ENCODE data around the gene TAGLN.
"Not testable (repeated sequence)": the region's sequence is repeated elsewhere in the genome, so short reads cannot be mapped to it uniquely, and the experiment has no call there.

TAGLN gene

DNA sequence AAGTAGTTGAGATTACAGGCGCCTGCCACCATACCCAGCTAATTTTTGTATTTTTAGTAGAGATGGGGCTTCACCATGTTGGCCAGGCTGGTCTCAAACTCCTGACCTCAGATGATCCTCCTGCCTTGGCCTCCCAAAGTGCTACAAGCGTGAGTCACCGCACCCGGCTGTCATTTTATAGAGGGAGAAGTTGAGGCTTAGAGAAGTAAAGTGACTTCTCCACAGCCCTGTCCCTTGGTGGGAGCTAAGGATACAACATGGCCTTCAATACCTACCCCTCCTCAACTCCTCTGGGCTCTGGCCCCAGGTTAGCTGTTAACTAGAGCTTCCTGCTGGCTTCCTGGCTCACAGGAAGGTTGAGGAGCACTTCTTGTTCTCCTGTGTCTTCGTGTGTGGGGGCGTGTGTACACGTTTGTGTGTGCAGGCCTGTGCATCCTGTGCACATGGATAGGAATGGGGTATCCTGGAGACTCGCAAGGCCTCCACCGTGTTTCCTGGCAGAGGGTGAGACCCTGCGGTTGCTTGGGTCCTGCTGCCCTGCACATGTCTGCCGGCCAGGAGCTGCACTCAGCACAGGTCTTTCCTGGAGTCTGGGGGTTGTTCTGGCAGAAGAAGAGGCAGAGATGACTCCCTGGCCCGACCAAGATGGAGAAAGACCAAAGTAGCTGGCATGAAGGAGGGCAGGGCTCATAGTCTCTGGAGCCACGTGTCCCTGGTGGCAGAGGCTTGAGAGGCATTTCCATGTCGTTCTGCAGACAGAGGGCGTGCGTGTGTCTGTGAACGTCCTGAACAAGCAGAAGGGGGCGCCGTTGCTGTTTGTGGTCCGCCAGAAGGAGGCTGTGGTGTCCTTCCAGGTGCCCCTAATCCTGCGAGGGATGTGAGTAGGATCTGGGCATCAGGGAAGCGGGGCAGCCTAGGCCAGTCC lies 18.2 kb upstream of the TAGLN start:
- peak; percentile 79 for DNase-seq (ENCODE audit: low spot score)
- Histone ChIP-seq H3K27ac (peak overlapping the region in 1 of 2 donors; percentile 47), H3K4me3 (peak overlapping the region; percentile 32)
- TF ChIP-seq, protein P1, sequence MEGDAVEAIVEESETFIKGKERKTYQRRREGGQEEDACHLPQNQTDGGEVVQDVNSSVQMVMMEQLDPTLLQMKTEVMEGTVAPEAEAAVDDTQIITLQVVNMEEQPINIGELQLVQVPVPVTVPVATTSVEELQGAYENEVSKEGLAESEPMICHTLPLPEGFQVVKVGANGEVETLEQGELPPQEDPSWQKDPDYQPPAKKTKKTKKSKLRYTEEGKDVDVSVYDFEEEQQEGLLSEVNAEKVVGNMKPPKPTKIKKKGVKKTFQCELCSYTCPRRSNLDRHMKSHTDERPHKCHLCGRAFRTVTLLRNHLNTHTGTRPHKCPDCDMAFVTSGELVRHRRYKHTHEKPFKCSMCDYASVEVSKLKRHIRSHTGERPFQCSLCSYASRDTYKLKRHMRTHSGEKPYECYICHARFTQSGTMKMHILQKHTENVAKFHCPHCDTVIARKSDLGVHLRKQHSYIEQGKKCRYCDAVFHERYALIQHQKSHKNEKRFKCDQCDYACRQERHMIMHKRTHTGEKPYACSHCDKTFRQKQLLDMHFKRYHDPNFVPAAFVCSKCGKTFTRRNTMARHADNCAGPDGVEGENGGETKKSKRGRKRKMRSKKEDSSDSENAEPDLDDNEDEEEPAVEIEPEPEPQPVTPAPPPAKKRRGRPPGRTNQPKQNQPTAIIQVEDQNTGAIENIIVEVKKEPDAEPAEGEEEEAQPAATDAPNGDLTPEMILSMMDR (IDR thresholded peaks at IDR 0.05): peak; percentile 37

- DNase-seq (ENCODE audit: low spot score): peak; percentile 74
- H3K4me3 ChIP-seq: peak overlapping the region; percentile 32
- H3K27ac ChIP-seq: peak overlapping the region in 1 of 2 donors; percentile 47
- TF ChIP-seq, protein P1 (IDR thresholded peaks at IDR 0.05): no peak
These were observed 17.3 kb upstream of the TAGLN start for GRCh38 chr11:117181586-117182550.

- Histone ChIP-seq H3K27ac (no peak overlapping the region), H3K4me3 (no peak overlapping the region)
- TF ChIP-seq, protein P1 (IDR thresholded peaks at IDR 0.05): no peak
- no peak for DNase-seq (ENCODE audit: low spot score)
These were observed 16.6 kb upstream of the TAGLN start for GRCh38 chr11:117182551-117182935.

- not testable (repeated sequence) for H3K4me3 ChIP-seq, H3K27ac ChIP-seq
- peak; percentile 17 for DNase-seq (ENCODE audit: low spot score)
These were observed 16.0 kb upstream of the TAGLN start for GRCh38 chr11:117183178-117183577.

DNA sequence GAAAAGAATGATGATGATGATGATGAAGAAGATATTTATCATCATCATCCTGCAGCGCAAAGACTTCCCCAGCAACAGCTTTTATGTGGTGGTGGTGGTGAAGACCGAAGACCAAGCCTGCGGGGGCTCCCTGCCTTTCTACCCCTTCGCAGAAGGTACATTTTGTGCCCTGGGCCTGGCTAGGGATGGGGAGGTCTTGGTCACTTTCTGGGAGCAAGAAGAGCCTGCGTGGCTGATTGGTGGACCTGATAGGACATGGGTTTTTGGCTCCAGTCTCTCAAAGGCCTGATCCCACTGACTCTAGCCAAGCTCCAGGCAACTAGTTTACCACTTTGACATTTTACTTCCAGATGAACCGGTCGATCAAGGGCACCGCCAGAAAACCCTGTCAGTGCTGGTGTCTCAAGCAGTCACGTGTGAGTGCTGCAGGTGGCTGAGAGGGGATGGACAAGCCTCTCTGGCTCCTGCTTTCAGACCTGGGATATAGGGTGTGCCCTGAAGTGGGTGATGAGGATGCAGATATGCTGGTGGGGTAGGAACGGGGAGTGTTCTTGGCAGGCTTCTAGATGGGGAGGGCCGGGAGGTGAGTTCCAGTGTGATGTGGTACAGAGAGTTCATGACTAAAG lies 15.3 kb upstream of the TAGLN start:
- DNase-seq (ENCODE audit: low spot score): peak; percentile 63
- no peak overlapping the region for H3K27ac ChIP-seq
- TF ChIP-seq, protein P1 (IDR thresholded peaks at IDR 0.05): no peak
- H3K4me3 ChIP-seq: no peak overlapping the region

DNA sequence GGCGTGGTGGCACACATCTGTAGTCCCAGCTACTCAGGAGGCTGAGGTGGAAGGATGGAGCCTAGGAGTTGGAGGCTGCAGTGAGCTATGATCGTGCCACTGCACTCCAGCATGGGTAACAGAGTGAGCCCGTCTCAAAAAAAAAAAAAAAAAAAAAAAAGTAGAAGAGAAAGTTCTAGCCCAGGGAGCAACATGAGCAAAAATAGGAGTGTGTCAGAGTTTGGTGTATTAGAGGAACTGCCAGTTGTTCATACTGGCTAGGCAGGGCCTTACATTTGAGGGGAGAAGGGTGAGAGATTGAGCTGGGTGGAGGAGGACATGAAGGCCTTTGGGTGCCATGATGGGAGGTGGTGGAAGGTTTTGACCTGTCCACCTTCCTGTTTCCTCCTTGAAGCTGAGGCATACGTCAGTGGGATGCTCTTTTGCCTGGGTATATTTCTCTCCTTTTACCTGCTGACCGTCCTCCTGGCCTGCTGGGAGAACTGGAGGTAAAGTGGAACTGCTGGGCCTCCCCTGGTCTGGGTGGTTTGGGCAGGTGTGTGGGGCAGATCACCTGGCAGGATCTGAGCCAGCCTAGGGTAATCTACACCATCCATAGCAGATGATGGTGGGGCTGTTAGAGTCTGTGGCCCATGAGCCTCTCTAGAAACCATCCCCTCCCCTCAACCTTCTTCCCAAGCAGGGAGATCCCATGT lies 13.3 kb upstream of the TAGLN start:
- TF ChIP-seq, protein P1 (IDR thresholded peaks at IDR 0.05): no peak
- no peak overlapping the region for H3K4me3 ChIP-seq
- peak overlapping the region in 1 of 2 donors; percentile 63 for H3K27ac ChIP-seq
- peak; percentile 31 for DNase-seq (ENCODE audit: low spot score)
